Small intestine (tissue), 7 donors: ENCODE results near the gene BTBD16. TPM values are rescaled to one million over a fixed set of nuclear protein-coding genes. Genes with fewer than 3 reads are reported as not detected.

Experiments used
- DNase-seq, 2 donors: peaks; one replicate each; pipeline versions ENCODE4 v3.0.0 to v3.0.0-alpha.2; 2013
- FAIRE-seq: peaks from 2 replicates; lab custom pipeline; 2012; peaks lifted over from hg19 to GRCh38; lab: Jason Lieb, UNC
- H3K27ac ChIP-seq, 3 donors: one replicate each; pipeline ENCODE4 v1.5.1; 2013; ENCODE audit warnings: low read length in 2 of 3, mild to moderate bottlenecking in 2 of 3, control low read depth in 1 of 3, inconsistent platforms in 1 of 3, low read depth in 1 of 3, moderate library complexity in 1 of 3
- H3K27me3 ChIP-seq, 3 donors: one replicate each; pipeline ENCODE4 v1.6.1; 2013; ENCODE audit warnings: low read length in 3 of 3, inconsistent platforms in 1 of 3; ENCODE audit not compliant: control insufficient read depth in 3 of 3, insufficient read depth in 3 of 3
- H3K36me3 ChIP-seq, 3 donors: one replicate each; pipeline ENCODE4 v1.6.1; 2013; ENCODE audit warnings: low read length in 3 of 3, inconsistent platforms in 1 of 3, low read depth in 1 of 3, mild to moderate bottlenecking in 1 of 3, moderate library complexity in 1 of 3; ENCODE audit not compliant: control insufficient read depth in 3 of 3, insufficient read depth in 2 of 3
- H3K4me1 ChIP-seq, 3 donors: one replicate each; pipeline ENCODE4 v1.6.1; 2013; ENCODE audit warnings: low read length in 2 of 3, inconsistent platforms in 1 of 3, low read depth in 1 of 3, mild to moderate bottlenecking in 1 of 3, moderate library complexity in 1 of 3; ENCODE audit not compliant: control insufficient read depth in 3 of 3, insufficient read depth in 2 of 3
- H3K4me3 ChIP-seq, 3 donors: one replicate each; pipeline ENCODE4 v1.5.1; 2013; ENCODE audit warnings: low read length in 3 of 3, control low read depth in 1 of 3, inconsistent platforms in 1 of 3, low read depth in 1 of 3, mild to moderate bottlenecking in 1 of 3, moderate library complexity in 1 of 3
- H3K9me3 ChIP-seq, 2 donors: one replicate each; pipeline ENCODE4 v1.6.1; 2013; ENCODE audit warnings: low read depth in 1 of 2, low read length in 1 of 2; ENCODE audit not compliant: control insufficient read depth in 2 of 2, insufficient read depth in 1 of 2
- WGBS, 3 donors: extraction: QIAGEN DNeasy Blood & Tissue Kit; methylation state at CpG; one replicate each; pipeline ENCODE4 v1.1.7; 2013; 5-methylcytosine and 5-hydroxymethylcytosine counted together
- polyA plus RNA-seq, 4 donors: library from polyadenylated mRNA; stranded (reverse) in 3 of 4; unstranded in 1 of 4; fragments of 200-250 nt in 3 of 4; fragments of 120-200 nt in 1 of 4; gene quantifications; one replicate each; pipeline versions ENCODE4 v1.2.1 to v1.2.3, GENCODE V29; 2013
- donor health status: healthy with polysubstance abuse.
- donor health status: control.
- donor health status: control.
- donor health status: Bipolar disorder and iron deficiency.
- donor health status: healthy.

The BTBD16 gene
- polyA plus RNA-seq, 4 donors: 0.18 to 0.92 TPM; not detected in 2

GRCh38 chr10:122386514-122386913, 115.4 kb downstream of the BTBD16 start:
- DNase-seq (peak in 1 of 2 donors; percentile 19), FAIRE-seq (no peak)
- Histone ChIP-seq H3K27ac (peak overlapping the region in 1 of 3 donors; percentile 17), H3K4me1 (no peaks in the 10 kb centered on the region), H3K9me3 (peaks cover 0 to 6% of the 10 kb centered on the region in 2 donors), H3K4me3 (no peak overlapping the region), H3K36me3 (peaks cover 0 to 8% (median 0%) of the 10 kb centered on the region in 3 donors), H3K27me3 (no peaks in the 10 kb centered on the region)
- WGBS, 3 donors: 33 to 45% (median 43%) methylated on average over 2 of the region's 2 CpGs

GRCh38 chr10:122387572-122387971, 116.5 kb downstream of the BTBD16 start:
- H3K4me1 ChIP-seq: no peaks in the 10 kb centered on the region
- H3K4me3 ChIP-seq: no peak overlapping the region
- no peaks in the 10 kb centered on the region for H3K27me3 ChIP-seq
- DNase-seq (no peak), FAIRE-seq (no peak)
- 94 to 98% (median 96%) methylated on average over 2 of the region's 2 CpGs for WGBS, 3 donors
- H3K9me3 ChIP-seq: peaks cover 0 to 6% of the 10 kb centered on the region in 2 donors
- peaks cover 0 to 8% (median 0%) of the 10 kb centered on the region in 3 donors for H3K36me3 ChIP-seq
- no peak overlapping the region for H3K27ac ChIP-seq

Other genes with a start within 250 kb of the BTBD16 start
- gene PLEKHA1, start 103.4 kb downstream of the BTBD16 start, polyA plus RNA-seq: 10 to 100 TPM; 15.4 to 64.7 (median 23.7) TPM
- under 1 TPM in 1 of 4 donors, not detected in 3; 0.06 TPM for gene ARMS2, start 183.4 kb downstream of the BTBD16 start, polyA plus RNA-seq
- 10 to 100 TPM in 2 of 4 donors, 1 to 10 TPM in 2; 1.6 to 44.7 (median 15.4) TPM for gene HTRA1, start 190.3 kb downstream of the BTBD16 start, polyA plus RNA-seq